ENCODE measurements around the gene IGSF21. TPM values are rescaled to one million over a fixed set of nuclear protein-coding genes. Genes with fewer than 3 reads are reported as not detected.

The IGSF21 gene
- total and polyA plus RNA-seq, 4 donors, result 0.31 to 1.5 (median 0.88) TPM

DNA sequence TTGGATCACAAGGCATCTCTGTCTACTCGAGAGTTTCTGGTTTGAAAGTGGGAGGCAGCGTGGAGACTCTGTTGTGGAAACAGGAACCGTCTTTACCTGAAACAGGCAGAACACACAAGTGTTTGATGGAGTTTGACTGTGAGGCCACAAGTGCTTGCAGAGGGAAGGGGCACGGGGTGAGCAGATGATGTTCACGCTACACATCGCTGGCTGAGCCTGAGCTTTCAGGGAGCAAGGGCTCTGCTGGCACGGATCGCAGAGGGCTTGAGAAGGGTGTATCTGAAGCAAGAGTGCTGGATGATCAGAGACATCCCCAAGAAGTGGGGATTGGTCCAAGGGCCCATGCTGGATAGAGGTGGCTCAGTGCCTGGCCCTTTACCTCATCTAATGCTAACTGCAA is 59.3 kb downstream of the IGSF21 start:
- Histone ChIP-seq H3K9me3 (ENCODE audit: control insufficient read depth in 4 of 4, low read length in 3 of 4) (no peaks in the 10 kb centered on the region), H3K4me3 (ENCODE audit: low read depth in 1 of 3, low read length in 3 of 3) (no peak overlapping the region), H3K27ac (ENCODE audit: low read depth in 1 of 2, low read length in 2 of 2) (no peak overlapping the region), H3K4me1 (ENCODE audit: control insufficient read depth in 4 of 4, insufficient read depth in 4 of 4, low read length in 3 of 4) (no peaks in the 10 kb centered on the region), H3K9ac (ENCODE audit: low read depth in 1 of 2, low read length in 2 of 2) (no peak overlapping the region), H3K36me3 (ENCODE audit: control insufficient read depth in 4 of 4, insufficient read depth in 3 of 4, low read depth in 1 of 4, low read length in 3 of 4) (no peaks in the 10 kb centered on the region), H3K27me3 (ENCODE audit: control insufficient read depth in 4 of 4, insufficient read depth in 4 of 4, low read length in 3 of 4) (peaks cover 0 to 3% (median 0%) of the 10 kb centered on the region in 4 donors)
- TF ChIP-seq HNF4A (conservative IDR thresholded peaks at IDR 0.05), result no peak
- TF ChIP-seq EGR1 (IDR thresholded peaks at IDR 0.05; ENCODE audit: low read depth in 2 of 2), result no peak
- TF ChIP-seq GABPA (IDR thresholded peaks at IDR 0.05 in 1 of 2, conservative IDR thresholded peaks at IDR 0.05 in 1 of 2), result no peak
- no peak for TF ChIP-seq FOXA2 (IDR thresholded peaks at IDR 0.05)
- TF ChIP-seq, protein P1, sequence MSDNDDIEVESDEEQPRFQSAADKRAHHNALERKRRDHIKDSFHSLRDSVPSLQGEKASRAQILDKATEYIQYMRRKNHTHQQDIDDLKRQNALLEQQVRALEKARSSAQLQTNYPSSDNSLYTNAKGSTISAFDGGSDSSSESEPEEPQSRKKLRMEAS (IDR thresholded peaks at IDR 0.05), result no peak
- TF ChIP-seq RXRA (IDR thresholded peaks at IDR 0.05), result no peak
- TF ChIP-seq FOXA1 (IDR thresholded peaks at IDR 0.05), result no peak
- TF ChIP-seq, protein P2, sequence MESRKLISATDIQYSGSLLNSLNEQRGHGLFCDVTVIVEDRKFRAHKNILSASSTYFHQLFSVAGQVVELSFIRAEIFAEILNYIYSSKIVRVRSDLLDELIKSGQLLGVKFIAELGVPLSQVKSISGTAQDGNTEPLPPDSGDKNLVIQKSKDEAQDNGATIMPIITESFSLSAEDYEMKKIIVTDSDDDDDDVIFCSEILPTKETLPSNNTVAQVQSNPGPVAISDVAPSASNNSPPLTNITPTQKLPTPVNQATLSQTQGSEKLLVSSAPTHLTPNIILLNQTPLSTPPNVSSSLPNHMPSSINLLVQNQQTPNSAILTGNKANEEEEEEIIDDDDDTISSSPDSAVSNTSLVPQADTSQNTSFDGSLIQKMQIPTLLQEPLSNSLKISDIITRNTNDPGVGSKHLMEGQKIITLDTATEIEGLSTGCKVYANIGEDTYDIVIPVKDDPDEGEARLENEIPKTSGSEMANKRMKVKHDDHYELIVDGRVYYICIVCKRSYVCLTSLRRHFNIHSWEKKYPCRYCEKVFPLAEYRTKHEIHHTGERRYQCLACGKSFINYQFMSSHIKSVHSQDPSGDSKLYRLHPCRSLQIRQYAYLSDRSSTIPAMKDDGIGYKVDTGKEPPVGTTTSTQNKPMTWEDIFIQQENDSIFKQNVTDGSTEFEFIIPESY (IDR thresholded peaks at IDR 0.05), result no peak
- no peak for TF ChIP-seq JUND (IDR thresholded peaks at IDR 0.05)
- TF ChIP-seq TAF1 (conservative IDR thresholded peaks at IDR 0.05), result no peak
- no peak for TF ChIP-seq YY1 (IDR thresholded peaks at IDR 0.05)
- no peak for TF ChIP-seq HNF4G (IDR thresholded peaks at IDR 0.05)
- TF ChIP-seq RAD21 (IDR thresholded peaks at IDR 0.05), result no peak
- TF ChIP-seq, protein P3, sequence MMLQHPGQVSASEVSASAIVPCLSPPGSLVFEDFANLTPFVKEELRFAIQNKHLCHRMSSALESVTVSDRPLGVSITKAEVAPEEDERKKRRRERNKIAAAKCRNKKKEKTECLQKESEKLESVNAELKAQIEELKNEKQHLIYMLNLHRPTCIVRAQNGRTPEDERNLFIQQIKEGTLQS (IDR thresholded peaks at IDR 0.05), result no peak
- TF ChIP-seq CTCF (IDR thresholded peaks at IDR 0.05; ENCODE audit: low read depth, low read length, missing input control), result no peak
- no peak for TF ChIP-seq NR2F2 (IDR thresholded peaks at IDR 0.05)
- no peak for TF ChIP-seq REST (IDR thresholded peaks at IDR 0.05)
- no peak for TF ChIP-seq SP1 (IDR thresholded peaks at IDR 0.05)
- 81% methylated on average over 8 of the region's 8 CpGs for WGBS
- DNase-seq (ENCODE audit: low spot score), result no peak

All from liver (tissue), 9 donors.